ENCODE results near the gene TOLLIP.

GRCh38 chr11:1232021-1232882 lies 77.2 kb downstream of the TOLLIP start:
- TF ChIP-seq ATF2 (tag by site-specific recombination; IDR thresholded peaks at IDR 0.05; ENCODE audit: low read depth): no peak
- TF ChIP-seq, protein P1, sequence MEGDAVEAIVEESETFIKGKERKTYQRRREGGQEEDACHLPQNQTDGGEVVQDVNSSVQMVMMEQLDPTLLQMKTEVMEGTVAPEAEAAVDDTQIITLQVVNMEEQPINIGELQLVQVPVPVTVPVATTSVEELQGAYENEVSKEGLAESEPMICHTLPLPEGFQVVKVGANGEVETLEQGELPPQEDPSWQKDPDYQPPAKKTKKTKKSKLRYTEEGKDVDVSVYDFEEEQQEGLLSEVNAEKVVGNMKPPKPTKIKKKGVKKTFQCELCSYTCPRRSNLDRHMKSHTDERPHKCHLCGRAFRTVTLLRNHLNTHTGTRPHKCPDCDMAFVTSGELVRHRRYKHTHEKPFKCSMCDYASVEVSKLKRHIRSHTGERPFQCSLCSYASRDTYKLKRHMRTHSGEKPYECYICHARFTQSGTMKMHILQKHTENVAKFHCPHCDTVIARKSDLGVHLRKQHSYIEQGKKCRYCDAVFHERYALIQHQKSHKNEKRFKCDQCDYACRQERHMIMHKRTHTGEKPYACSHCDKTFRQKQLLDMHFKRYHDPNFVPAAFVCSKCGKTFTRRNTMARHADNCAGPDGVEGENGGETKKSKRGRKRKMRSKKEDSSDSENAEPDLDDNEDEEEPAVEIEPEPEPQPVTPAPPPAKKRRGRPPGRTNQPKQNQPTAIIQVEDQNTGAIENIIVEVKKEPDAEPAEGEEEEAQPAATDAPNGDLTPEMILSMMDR (tag by site-specific recombination; IDR thresholded peaks at IDR 0.05): no peak
- no peak for TF ChIP-seq ZNF175 (tag by site-specific recombination; IDR thresholded peaks at IDR 0.05)

Measured in HEK293 (cell line).